NOMO-1 (cell line): ENCODE measurements around the gene CDH23.

Experiments used
- DNase-seq, 2 experiments: peaks; one replicate each; lab custom pipeline; 2025; ENCODE audit not compliant: unreplicated experiment in 2 of 2; lab: John Stamatoyannopoulos, UW

CDH23 gene

DNA sequence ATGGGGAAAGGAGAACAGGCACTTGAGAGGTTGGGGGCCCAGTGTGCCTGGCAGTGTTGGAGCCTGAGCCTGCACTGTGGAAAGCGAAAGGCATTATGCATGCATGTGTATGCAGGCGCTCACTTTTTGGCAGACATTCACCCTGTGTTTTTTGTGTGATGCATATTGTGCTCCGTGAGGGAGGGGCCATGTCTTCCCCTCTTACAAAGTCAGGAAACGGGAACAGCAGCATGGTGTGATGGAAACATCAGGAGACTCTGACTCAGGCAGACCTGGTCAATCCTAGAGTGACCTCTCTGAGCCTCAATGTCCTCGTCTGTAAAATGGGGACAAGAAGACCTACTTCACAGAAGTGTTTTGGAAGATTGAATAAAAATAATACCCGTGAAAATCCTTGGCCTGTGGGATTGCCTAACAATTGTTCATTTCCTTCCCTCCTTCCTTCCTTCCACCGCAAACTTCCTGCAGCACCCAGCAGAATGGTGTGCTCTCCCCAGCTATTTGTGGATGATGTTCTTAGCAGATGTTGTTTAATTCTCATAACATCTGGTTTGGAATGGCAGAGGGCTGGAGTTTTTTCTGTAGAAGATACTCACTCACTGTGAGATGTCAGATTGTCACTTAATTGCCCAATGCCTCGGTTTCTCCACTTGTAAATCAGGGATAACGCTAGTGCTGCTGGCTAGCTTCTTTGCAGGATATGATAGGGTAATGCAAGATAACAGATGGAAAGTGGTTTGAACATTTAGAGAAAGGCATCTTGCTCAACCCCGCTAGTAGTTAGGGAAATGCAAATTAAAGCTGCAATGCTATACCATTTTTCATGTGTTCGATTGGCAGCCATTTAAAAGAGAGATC lies 39.8 kb downstream of the CDH23 start:
- DNase-seq, result no peak

- DNase-seq, result no peak
These were observed 40.9 kb downstream of the CDH23 start for GRCh38 chr10:71437537-71438092.

GRCh38 chr10:71438761-71439160 lies 42.0 kb downstream of the CDH23 start:
- no peak for DNase-seq

GRCh38 chr10:71439670-71440425 lies 43.1 kb downstream of the CDH23 start:
- DNase-seq, result no peak

DNA sequence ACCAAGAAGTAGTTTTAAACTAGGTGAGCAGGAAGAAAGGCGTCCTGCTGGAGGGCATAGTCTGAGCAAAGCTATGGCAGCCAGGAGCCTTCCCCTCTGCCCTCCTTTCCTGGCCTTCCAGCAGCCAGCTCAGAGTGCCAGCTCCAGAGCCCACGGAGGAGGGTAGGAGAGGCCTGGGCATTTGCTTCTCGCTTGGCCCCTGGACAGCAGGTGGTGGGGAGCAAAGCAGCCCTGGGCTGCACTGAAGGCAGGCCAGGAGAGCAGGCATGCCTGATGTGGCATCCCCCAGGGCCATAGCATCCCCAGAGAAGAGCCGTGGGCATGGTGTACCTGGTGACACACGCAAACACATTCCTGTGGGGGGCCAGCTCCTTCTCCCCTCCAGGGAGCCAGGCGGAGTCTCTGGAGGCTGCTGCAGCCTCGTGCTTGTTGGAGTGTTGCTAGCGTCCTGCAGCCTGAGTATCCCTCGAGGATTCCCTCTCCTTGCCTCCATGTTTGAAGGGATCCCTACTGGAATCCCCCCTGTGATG lies 43.9 kb downstream of the CDH23 start:
- no peak for DNase-seq

GRCh38 chr10:71442000-71442399 lies 45.3 kb downstream of the CDH23 start:
- DNase-seq, result no peak

- no peak for DNase-seq
These were observed 46.3 kb downstream of the CDH23 start for GRCh38 chr10:71442859-71443570.

DNA sequence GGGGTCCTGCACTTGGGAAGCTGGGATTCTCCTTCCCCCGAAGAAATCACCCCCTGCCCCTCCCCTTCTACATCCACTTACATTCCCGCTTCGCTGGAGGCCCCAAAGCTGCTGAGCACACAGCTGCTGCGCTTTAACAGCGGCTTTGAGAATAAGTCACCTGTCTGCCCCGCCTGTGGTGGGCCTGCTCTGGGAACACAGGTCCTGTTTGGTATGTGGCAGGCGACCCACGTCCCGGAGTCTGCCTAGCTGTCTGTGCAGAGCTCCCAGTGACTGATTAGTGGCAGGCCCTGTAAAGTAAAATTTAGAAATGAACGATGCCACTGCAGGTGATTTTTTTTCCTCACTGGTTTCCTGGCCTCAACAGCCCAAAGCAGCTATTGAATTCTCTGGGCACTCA lies 47.0 kb downstream of the CDH23 start:
- DNase-seq, result no peak

DNA sequence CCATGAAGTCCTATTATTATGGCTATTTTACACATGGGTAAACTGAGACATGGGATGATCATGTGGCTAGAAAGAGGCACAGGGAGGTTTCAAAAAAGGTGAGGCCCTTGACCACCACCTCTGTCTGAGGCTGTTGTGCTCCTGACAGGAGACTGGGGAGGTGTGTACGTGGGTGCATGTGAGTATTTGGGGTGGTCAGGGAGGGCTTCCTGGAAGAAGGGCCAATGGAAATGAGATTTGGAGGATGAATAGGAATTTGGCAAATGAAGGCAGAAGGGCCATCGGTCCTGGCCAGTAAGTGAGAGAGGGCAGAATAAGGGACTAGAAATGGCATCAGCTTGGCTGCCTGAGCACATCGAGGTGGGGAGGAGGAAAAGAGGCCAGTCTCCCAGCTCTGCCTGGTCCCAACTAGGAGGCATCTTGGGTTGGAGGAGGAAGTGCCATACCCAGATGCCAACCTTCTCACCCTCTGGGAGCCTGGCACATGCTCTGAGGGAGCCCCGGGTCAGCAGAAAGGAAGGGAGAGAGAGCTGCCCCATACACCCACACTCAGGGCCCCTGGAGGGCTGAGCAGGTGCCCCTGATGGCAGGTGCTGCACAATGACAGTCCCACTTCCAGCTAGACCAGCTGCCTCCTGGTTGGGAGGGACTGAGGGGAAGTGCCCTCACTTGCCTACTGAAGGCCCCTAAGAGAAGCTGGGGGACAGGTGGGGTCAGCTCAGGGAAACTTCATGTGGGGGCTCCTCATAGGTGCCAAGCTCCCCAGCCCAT lies 47.7 kb downstream of the CDH23 start:
- DNase-seq, result no peak

- DNase-seq, result no peak
These were observed 51.0 kb downstream of the CDH23 start for GRCh38 chr10:71447676-71448075.

DNA sequence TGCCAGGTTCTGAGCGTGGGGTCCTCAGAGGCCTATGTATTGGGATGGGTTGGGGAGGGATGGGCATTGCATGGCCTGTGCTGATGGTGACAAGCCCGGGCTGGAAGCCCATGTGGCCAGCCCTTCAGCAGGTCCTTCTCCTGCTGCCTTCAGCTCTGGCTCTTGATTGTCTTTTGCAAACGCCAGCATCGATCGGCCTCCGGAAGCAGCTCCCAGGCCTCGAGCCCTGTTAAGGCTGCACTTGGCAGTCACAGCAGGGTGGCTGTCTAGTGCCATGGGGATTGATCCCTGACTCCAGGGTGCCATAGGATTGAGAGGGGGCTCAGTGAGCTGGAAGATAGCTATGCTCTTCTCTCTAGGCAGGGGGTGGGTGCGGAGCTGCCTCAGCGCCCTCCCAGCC lies 51.4 kb downstream of the CDH23 start:
- no peak for DNase-seq

DNA sequence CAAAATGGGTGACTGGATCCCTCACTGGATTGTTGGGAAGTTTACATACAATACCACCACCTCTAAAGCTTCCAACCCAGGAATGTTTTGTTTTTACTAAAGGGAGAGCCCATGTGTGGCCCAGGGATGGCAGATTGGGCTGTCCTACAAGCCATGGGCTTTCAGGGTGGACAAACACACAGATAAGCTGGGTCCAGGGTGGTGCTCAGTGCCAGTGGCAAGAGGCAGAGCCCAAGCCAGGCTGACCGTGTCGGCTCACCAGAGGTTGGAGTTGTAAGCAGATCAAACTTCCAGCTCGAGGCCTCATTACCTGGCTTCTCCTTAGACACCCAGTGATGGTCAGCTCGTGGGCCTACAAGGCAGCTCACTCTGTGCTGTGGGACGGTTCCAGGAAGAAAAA lies 52.3 kb downstream of the CDH23 start:
- DNase-seq, result no peak

- no peak for DNase-seq
These were observed 55.0 kb downstream of the CDH23 start for GRCh38 chr10:71451754-71452153.

DNA sequence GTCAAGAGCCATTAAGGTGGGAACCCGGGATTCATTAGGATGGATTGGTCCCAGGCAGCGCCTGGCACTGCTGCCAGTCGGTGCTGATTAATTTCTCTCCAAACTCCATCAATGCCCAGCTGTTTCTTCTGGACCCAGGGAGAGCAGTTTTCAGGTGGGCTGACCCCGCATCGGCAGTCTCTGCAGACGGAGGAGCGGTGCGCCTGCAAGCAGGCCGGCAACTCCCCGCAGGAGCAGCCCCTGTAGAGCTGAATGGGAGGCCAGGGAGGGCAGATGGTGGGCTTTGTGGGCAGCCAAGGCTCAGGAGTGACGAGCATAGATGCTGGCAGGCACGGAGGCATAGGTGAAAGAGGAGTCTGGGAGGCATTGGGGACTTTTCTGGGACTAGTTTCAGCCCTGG lies 56.5 kb downstream of the CDH23 start:
- DNase-seq, result no peak

GRCh38 chr10:71454347-71454746 lies 57.6 kb downstream of the CDH23 start:
- no peak for DNase-seq

- DNase-seq, result no peak
These were observed 58.3 kb downstream of the CDH23 start for GRCh38 chr10:71455035-71455434.

DNA sequence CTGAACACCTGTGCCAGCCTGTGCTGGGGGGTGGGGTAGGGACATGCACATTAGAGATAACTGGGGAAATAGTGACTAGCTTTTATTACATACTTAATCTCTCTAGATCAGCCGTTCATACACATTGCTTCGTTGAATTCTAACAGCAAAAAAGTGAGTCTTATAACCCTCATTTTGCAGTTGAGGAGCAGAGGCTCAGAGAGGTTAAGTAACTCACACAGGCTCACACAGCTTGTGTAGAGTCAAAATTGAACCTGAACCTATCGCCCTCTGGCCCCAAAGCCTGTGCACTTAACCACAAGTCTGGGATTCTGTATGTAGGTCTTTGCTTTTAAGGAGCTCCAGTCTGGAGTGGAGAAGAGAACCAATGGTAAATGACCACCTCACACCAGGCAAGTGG lies 59.9 kb downstream of the CDH23 start:
- no peak for DNase-seq

DNA sequence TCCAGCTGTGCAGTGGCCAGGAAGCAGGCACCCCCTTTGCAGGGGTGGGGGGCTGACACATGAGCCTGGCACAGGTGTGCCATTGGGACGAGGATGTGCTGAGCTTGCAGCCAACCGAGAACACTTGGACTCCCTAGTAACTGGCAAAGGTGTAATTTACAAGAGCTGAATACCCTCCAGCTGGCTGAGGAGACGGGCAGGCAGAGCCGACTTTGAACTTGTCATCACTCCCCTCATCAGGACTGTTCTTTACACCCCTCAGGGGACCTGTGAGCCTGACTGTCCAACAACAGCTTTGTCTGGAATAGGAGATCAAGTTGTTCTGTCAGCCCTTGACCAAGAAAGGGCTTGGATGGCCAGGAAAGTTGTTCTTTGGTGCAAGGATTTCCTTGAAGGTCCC lies 61.2 kb downstream of the CDH23 start:
- DNase-seq, result no peak

DNA sequence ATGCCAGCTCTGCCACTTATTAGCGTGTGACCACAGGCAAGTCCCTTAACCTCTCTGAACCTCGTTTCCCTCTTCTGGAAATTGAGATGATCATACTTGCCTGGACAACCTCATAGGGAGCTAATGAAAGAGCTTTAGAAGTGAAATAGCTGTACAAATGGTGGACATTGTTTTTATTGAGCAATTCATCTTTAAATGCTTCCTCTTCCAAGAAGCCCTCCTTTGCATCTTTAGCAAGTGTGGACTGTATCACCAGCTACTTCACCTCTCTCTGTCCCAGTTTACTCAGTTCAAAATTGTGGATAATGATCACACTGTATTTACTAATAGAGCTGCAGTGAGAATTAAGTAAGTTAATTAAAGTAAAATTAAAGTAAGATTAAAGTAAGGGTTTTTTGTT lies 61.7 kb downstream of the CDH23 start:
- DNase-seq, result no peak

GRCh38 chr10:71459513-71459912 lies 62.8 kb downstream of the CDH23 start:
- no peak for DNase-seq
